Motor neuron (in vitro differentiated cells): ENCODE results near the gene CEP63. TPM values are rescaled to one million over a fixed set of nuclear protein-coding genes. Genes with fewer than 3 reads are reported as not detected.
"Not testable (repeated sequence)": the region's sequence is repeated elsewhere in the genome, so short reads cannot be mapped to it uniquely, and the experiment has no call there.

Experiments
- ATAC-seq, 8 experiments: fragments of 200-7000 bp; cut with Tn5 transposase; replicated peaks in 6 of 8; 2 replicates each; pipeline ENCODE4 v1.8.0; 2021; ENCODE audit warnings: mild to moderate bottlenecking in 8 of 8, moderate library complexity in 8 of 8
- H3K27ac ChIP-seq, 2 donors: fragments of 250-450 bp; sonication (Bioruptor Pico); 2 replicates each; pipeline ENCODE4 v1.9.0; 2021; ENCODE audit warnings: antibody characterized with exemption in 2 of 2, mild to moderate bottlenecking in 2 of 2, moderate library complexity in 1 of 2
- H3K4me1 ChIP-seq, 2 donors: fragments of 250-450 bp; sonication (Bioruptor Pico); replicated peaks in 1 of 2; 2 replicates each; pipeline ENCODE4 v1.6.1; 2021; ENCODE audit warnings: antibody characterized with exemption in 2 of 2, mild to moderate bottlenecking in 2 of 2, moderate library complexity in 1 of 2
- H3K4me3 ChIP-seq, 5 donors: fragments of 250-450 bp; sonication (Bioruptor Pico); 2 replicates each; pipeline ENCODE4 v1.9.0; 2021; ENCODE audit warnings: antibody characterized with exemption in 5 of 5, mild to moderate bottlenecking in 5 of 5, moderate library complexity in 4 of 5
- WGBS, 10 experiments: fragments of 450-650 bp; shearing (Covaris generic); methylation state at CpG; one replicate each; pipeline ENCODE4 v1.0.0; 2022; 5-methylcytosine and 5-hydroxymethylcytosine counted together
- in situ Hi-C, 9 experiments: fragments of 400-800 bp; cut with MboI; loops; one replicate each; pipeline ENCODE4 v1.15.0; 2021; ENCODE audit warnings: low sequenced_read_pairs in 9 of 9, low pct_unique_long_range_greater_than_20kb in 2 of 9; ENCODE audit not compliant: unreplicated experiment in 9 of 9
- total RNA-seq, 8 experiments: library from RNA; unstranded; fragments of 300-600 nt; gene quantifications; 2 replicates each; pipeline versions ENCODE4 v1.2.3 to v1.2.4, GENCODE V29; 2022

The CEP63 gene
- total RNA-seq, 8 experiments from 2014 or later, result 25.0 to 43.9 (median 29.9) TPM

DNA sequence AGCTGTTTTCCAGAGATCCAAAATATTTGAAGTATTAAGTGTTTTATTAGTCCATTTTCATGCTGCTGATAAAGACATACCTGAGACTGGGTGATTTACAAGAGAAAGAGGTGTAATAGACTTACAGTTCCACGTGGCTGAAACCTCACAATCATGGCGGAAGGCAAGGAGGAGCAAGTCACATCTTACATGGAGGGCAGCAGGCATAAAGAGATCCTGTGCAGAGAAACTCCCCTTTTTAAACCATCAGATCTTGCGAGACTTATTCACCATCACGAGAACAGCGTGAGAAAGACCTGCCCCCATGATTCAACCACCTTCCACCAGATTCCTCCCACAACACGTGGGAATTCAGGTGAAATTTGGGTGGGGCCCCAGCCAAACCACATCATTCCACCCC is 82.9 kb downstream of the CEP63 start:
- 66 to 96% (median 74%) methylated on average over 2 to 6 of the region's 6 CpGs; no CpG with 5 or more reads in 3 of the 10 experiments for WGBS, 10 experiments

DNA sequence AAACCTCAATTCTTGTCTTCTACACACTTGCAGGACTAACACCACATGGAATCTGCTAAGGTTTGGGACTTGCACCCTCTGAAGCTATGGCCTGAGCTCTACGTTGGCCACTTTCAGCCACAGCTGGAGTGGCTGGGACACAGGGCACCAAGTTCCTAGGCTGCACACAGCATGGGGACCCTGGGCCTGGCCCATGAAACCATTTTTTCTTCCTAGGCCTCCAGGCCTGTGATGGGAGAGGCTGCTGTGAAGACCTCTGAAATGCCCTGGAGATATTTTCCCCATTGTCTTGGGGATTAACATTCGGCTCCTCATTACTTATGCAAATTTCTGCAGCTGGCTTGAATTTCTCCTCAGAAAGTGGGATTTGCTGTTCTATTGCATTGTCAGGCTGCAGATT is 84.0 kb downstream of the CEP63 start:
- 30 to 100% (median 100%) methylated on average over 1 to 2 of the region's 2 CpGs; no CpG with 5 or more reads in 4 of the 10 experiments for WGBS, 10 experiments
- H3K27ac ChIP-seq, in situ Hi-C loops, H3K4me1 ChIP-seq, H3K4me3 ChIP-seq, ATAC-seq: not testable (repeated sequence)

More for the DNA sequence above, 82.9 kb downstream of the CEP63 start:
- Histone ChIP-seq H3K4me1 (no peaks in the 10 kb centered on the region), H3K4me3 (no peak overlapping the region), H3K27ac (no peak overlapping the region)
- in situ Hi-C loops, result no loop called here
- ATAC-seq, result no peak

DNA sequence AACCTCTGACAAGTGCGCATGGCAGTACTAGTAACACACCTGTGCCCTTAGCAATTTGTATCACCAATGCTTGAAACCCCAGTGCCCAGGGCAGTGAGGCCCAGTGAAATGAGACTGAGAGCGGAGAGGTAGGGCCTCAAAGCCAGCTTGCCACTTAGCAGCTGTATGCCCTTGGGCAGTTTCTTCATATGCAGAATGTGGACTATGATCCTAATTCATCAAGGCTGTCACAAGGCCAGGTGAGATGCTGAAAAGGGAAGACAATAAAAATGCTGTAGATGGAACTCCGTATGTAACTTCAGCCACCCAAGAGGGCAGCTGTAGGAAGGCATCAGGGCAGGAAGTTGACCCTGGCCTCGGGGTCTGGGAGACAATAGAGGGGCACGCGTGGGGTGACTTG is 90.6 kb downstream of the CEP63 start:
- WGBS, 10 experiments, result 33 to 100% (median 58%) methylated on average over 1 to 5 of the region's 6 CpGs; no CpG with 5 or more reads in 5 of the 10 experiments
- ATAC-seq, result no peak
- H3K4me3 ChIP-seq, result no peak overlapping the region
- H3K27ac ChIP-seq, result no peak overlapping the region
- H3K4me1 ChIP-seq, result no peaks in the 10 kb centered on the region
- in situ Hi-C loops, result no loop called here

- Histone ChIP-seq H3K4me1 (no peaks in the 10 kb centered on the region), H3K27ac (no peak overlapping the region), H3K4me3 (no peak overlapping the region)
- ATAC-seq, result no peak
- WGBS, 10 experiments, result 56 to 92% (median 70%) methylated on average over 1 to 2 of the region's 3 CpGs; no CpG with 5 or more reads in 4 of the 10 experiments
- in situ Hi-C loops, result no loop called here
Observed at GRCh38 chr3:134576831-134577230, 91.0 kb downstream of the CEP63 start.

- Histone ChIP-seq H3K27ac (no peak overlapping the region), H3K4me1 (no peaks in the 10 kb centered on the region), H3K4me3 (no peak overlapping the region)
- in situ Hi-C loops, result no loop called here
- 67 to 94% (median 80%) methylated on average over 1 to 3 of the region's 3 CpGs; no CpG with 5 or more reads in 1 of the 10 experiments for WGBS, 10 experiments
- no peak for ATAC-seq
Observed at GRCh38 chr3:134579141-134579665, 93.3 kb downstream of the CEP63 start.

DNA sequence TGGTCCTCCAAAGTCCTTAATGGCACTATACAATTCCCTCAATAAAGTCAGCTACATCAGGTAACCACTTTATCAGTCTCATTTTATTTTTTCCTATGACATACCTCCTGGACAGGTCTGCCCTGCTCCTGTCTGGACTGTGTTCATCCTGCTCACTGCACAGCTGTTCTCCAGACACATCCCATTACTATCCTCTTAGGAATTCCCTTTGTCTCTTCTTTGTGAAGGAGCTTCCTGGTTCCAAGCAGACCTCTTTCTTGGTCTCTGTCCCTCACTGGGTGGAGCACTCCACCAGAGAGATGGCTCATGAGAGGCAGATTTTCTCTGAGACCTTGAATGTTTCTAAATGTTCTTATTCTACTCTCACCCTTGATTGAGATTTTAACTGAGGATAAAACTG is 104.9 kb downstream of the CEP63 start:
- ATAC-seq, result peak in 1 of 8 experiments; percentile 46
- H3K27ac ChIP-seq, result no peak overlapping the region
- no peak overlapping the region for H3K4me3 ChIP-seq
- H3K4me1 ChIP-seq, result no peaks in the 10 kb centered on the region
- in situ Hi-C loops, result no loop called here

DNA sequence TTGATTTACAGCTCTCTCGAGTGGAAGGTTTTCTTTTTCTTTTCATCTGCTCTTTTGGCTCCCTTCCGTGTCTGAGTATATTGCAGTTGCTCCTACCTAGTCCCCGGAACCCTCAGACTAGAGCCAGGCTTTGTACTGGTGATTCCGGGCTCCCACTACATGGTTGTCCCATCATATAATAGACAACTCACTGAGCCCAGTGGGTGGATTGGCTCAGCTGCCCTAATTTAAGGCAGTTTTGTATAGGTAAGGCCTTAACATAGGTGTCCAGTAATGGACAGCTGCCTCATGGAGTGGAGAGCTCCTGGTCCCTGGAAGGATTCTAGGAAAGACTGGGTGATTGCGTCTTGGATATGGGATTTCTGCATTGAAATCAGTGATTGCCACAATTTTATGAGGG is 106.9 kb downstream of the CEP63 start:
- ATAC-seq, result no peak
- in situ Hi-C loops, result no loop called here
- H3K4me3 ChIP-seq, result no peak overlapping the region
- H3K4me1 ChIP-seq, result no peaks in the 10 kb centered on the region
- no peak overlapping the region for H3K27ac ChIP-seq
- 14 to 96% (median 80%) methylated on average over 1 to 5 of the region's 5 CpGs; no CpG with 5 or more reads in 1 of the 10 experiments for WGBS, 10 experiments

DNA sequence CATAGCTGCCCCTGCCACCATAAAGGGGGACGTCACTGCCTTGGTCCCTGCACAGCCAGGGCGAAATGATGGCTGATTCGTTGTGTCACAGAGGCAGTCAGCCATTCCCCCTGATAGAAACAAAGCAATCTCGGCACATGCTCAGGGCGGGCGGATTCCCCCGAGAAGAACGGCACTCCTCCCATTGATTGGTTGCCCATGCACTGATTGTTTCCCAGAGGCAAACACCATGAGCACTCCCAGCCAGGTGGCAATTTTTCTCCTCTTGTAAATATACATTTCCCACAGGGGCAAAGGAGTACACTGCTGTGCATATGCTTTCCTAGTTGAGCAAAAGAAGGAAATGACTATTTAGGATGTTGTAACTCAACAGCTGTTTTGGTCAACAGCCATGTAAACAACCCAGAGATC is 108.5 kb downstream of the CEP63 start:
- in situ Hi-C loops, result no loop called here
- peak in 2 of 8 experiments; percentile 39 to 72 for ATAC-seq
- no peak overlapping the region for H3K27ac ChIP-seq
- H3K4me3 ChIP-seq, result no peak overlapping the region
- peaks cover 0 to 2% of the 10 kb centered on the region in 2 donors for H3K4me1 ChIP-seq
- 0 to 90% (median 76%) methylated on average over 1 to 8 of the region's 8 CpGs; no CpG with 5 or more reads in 3 of the 10 experiments for WGBS, 10 experiments

DNA sequence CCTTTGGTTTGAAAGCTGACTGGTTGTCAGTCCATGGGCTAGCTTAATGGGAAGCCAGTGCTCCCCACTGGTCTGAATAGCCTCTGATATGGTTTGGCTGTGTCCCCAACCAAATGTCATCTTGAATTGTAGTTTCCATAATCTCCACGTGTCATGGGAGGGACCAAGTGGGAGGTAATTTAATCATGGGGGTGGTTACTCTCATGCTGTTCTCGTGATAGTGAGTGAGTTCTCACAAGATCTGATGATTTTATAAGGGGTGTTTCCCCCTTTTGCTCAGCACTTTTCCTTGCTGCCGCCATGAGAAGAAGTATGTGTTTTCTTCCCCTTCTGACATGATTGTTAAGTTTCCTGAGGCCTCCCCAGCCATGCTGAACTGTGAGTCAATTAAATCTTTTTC is 109.1 kb downstream of the CEP63 start:
- H3K4me1 ChIP-seq, ATAC-seq, H3K27ac ChIP-seq, in situ Hi-C loops, H3K4me3 ChIP-seq: not testable (repeated sequence)
- WGBS, 10 experiments, result 25 to 94% (median 62%) methylated on average over 1 to 3 of the region's 3 CpGs; no CpG with 5 or more reads in 4 of the 10 experiments

- 0 to 50% (median 25%) methylated on average over 2 of the region's 2 CpGs; no CpG with 5 or more reads in 7 of the 10 experiments for WGBS, 10 experiments
- H3K27ac ChIP-seq, result no peak overlapping the region
- H3K4me1 ChIP-seq, result peaks cover 14% of the 10 kb centered on the region in 2 donors
- no peak overlapping the region for H3K4me3 ChIP-seq
- in situ Hi-C loops, result no loop called here
- no peak for ATAC-seq
Observed at GRCh38 chr3:134597390-134597970, 111.6 kb downstream of the CEP63 start.

GRCh38 chr3:134598763-134599545 is 113.1 kb downstream of the CEP63 start:
- Histone ChIP-seq H3K4me1 (peaks cover 21 to 22% of the 10 kb centered on the region in 2 donors), H3K27ac (no peak overlapping the region), H3K4me3 (no peak overlapping the region)
- in situ Hi-C loops, result no loop called here
- no peak for ATAC-seq
- WGBS, 10 experiments, result 17 to 84% (median 52%) methylated on average over 1 to 8 of the region's 10 CpGs

GRCh38 chr3:134600206-134600605 is 114.3 kb downstream of the CEP63 start:
- H3K4me3 ChIP-seq, result no peak overlapping the region
- WGBS, 10 experiments, result 10 to 86% (median 33%) methylated on average over 1 of the region's 1 CpG; no CpG with 5 or more reads in 5 of the 10 experiments
- in situ Hi-C loops, result loop anchor here in 1 of 9 experiments (25.0 kb wide), 1 partner anchor 1287 kb away; no protein-coding TSS in a partner anchor
- ATAC-seq, result peak in 1 of 8 experiments; percentile 6
- no peak overlapping the region for H3K27ac ChIP-seq
- peaks cover 21 to 22% of the 10 kb centered on the region in 2 donors for H3K4me1 ChIP-seq
